Calu3 (cell line): Measurements from ENCODE around the gene NEURL1. TPM values are rescaled to one million over a fixed set of nuclear protein-coding genes. Genes with fewer than 3 reads are reported as not detected.
"Not testable (repeated sequence)": the region's sequence is repeated elsewhere in the genome, so short reads cannot be mapped to it uniquely, and the experiment has no call there.

Experiments
- BruUV-seq: library from RNA; stranded (reverse); fragments of 400-500 nt; replicated peaks from 2 replicates; lab custom pipeline; 2021; lab: Mats Ljungman, UMichigan
- CTCF ChIA-PET: fragments of 300-600 bp; sonication (Branson Sonifier 250); formaldehyde crosslinking; loops from one replicate; lab custom pipeline; 2022; ENCODE audit warnings: antibody characterized with exemption; lab: Charles Lee
- DNase-seq: peaks from one replicate; pipeline ENCODE4 v3.0.0; 2022
- H3K27ac Mint-ChIP-seq: one replicate; pipeline ENCODE4 v1.8.0; 2022; ENCODE audit warnings: mixed read lengths; ENCODE audit not compliant: unreplicated experiment
- H3K27me3 Mint-ChIP-seq: one replicate; pipeline ENCODE4 v1.8.0; 2022; ENCODE audit warnings: mixed read lengths; ENCODE audit not compliant: unreplicated experiment
- H3K36me3 Mint-ChIP-seq: one replicate; pipeline ENCODE4 v1.8.0; 2022; ENCODE audit warnings: mild to moderate bottlenecking, moderate library complexity, mixed read lengths; ENCODE audit not compliant: insufficient read depth, unreplicated experiment
- H3K4me1 Mint-ChIP-seq: one replicate; pipeline ENCODE4 v1.8.0; 2022; ENCODE audit warnings: mild to moderate bottlenecking, low read depth, mixed read lengths; ENCODE audit not compliant: unreplicated experiment
- H3K4me3 Mint-ChIP-seq: one replicate; pipeline ENCODE4 v1.8.0; 2022; ENCODE audit warnings: mild to moderate bottlenecking, low read depth, moderate library complexity, mixed read lengths; ENCODE audit not compliant: unreplicated experiment
- H3K9me3 Mint-ChIP-seq: one replicate; pipeline ENCODE4 v1.8.0; 2022; ENCODE audit warnings: low read depth, mixed read lengths; ENCODE audit not compliant: unreplicated experiment
- intact Hi-C: fragments of 100-400 bp; cut with micrococcal nuclease; formaldehyde crosslinking; loops from one replicate; pipeline ENCODE4 v1.10.0; 2022; ENCODE audit not compliant: unreplicated experiment
- total RNA-seq: library from RNA; stranded (reverse); gene quantifications from 2 replicates; pipeline ENCODE4 v1.2.3, GENCODE V29; 2022
- TF ChIP-seq, protein P1 (sequence below): fragments of 200-600 bp; IDR thresholded peaks from one replicate; pipeline ENCODE4 v1.8.0; 2022; ENCODE audit warnings: antibody characterized with exemption; ENCODE audit not compliant: unreplicated experiment

The NEURL1 gene
- total RNA-seq, 1 experiment from 2014 or later, result not detected

DNA sequence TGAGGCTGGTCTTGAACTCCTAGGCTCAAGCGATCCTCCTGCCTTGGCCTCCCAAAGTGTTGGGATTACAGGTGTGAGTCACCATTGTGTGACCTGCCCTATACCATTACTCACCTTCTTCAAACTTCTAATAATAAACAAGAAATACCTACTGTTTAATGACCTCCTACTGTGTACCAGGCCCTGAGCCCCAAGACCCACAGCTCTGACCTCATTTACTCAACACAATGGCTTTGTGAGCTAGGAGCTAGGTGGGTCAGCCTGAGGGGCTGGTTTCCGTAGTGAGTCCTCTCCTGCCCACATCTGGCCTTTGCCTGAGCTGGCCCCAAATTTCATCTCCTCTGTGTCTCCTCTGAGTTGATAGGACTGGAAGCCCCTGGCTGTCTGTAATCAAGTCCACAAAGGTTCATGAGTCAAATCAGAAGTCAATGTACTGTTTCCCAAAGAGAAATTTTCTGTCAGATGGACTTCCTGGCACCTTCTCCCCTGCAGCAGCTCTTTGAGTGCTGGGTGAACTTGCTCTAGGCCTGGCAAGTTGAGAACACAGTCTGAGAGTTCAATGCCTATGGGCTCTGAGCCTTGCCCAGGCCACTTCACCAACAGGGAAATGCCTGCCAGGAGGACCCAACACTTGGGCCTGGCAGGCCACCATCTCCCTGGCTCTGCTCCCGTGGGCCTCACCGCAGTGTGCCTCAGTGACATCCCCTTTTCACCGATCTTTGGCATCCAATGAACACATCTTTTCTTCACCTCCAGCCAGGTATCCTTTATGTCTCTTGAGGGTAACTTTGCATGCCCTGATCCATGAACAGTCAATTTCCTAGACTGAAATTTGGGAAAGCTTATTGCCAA lies 24.0 kb downstream of the NEURL1 start:
- TF ChIP-seq, protein P1, sequence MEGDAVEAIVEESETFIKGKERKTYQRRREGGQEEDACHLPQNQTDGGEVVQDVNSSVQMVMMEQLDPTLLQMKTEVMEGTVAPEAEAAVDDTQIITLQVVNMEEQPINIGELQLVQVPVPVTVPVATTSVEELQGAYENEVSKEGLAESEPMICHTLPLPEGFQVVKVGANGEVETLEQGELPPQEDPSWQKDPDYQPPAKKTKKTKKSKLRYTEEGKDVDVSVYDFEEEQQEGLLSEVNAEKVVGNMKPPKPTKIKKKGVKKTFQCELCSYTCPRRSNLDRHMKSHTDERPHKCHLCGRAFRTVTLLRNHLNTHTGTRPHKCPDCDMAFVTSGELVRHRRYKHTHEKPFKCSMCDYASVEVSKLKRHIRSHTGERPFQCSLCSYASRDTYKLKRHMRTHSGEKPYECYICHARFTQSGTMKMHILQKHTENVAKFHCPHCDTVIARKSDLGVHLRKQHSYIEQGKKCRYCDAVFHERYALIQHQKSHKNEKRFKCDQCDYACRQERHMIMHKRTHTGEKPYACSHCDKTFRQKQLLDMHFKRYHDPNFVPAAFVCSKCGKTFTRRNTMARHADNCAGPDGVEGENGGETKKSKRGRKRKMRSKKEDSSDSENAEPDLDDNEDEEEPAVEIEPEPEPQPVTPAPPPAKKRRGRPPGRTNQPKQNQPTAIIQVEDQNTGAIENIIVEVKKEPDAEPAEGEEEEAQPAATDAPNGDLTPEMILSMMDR, result no peak
- intact Hi-C loops, result no loop called here
- BruUV-seq, result no TSS peak
- Mint-ChIP-seq H3K9me3 (peaks cover 4% of the 10 kb centered on the region), H3K36me3 (no peaks in the 10 kb centered on the region), H3K27ac (no peak overlapping the region), H3K4me3 (no peak overlapping the region), H3K4me1 (peaks cover 61% of the 10 kb centered on the region), H3K27me3 (peaks cover 23% of the 10 kb centered on the region)
- no peak for DNase-seq
- CTCF ChIA-PET, result no interaction called here

DNA sequence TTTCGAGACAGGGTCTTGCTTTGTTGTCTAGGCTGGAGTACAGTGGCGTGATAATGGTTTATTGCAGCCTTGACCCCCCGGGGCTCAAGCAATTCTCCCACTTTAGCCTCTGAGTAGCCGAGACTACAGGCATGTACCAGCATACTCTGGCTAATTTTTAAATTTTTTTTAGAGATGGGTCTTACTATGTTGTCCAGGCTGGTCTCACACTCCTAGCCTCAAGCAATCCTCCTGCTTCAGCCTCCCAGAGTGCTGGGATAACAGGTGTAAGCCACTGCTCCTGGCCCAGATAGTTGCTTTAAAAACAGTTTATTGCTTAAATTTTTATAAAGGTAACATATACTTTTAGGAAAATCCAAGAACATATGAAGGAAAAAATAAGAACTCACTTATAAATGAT lies 26.3 kb downstream of the NEURL1 start:
- Mint-ChIP-seq H3K9me3 (peaks cover 4% of the 10 kb centered on the region), H3K27ac (no peak overlapping the region), H3K4me1 (peaks cover 50% of the 10 kb centered on the region), H3K4me3 (no peak overlapping the region), H3K27me3 (peaks cover 23% of the 10 kb centered on the region), H3K36me3 (no peaks in the 10 kb centered on the region)
- TF ChIP-seq, protein P1, result no peak
- DNase-seq, result no peak
- BruUV-seq, result no TSS peak
- CTCF ChIA-PET, result no interaction called here
- intact Hi-C loops, result no loop called here

DNA sequence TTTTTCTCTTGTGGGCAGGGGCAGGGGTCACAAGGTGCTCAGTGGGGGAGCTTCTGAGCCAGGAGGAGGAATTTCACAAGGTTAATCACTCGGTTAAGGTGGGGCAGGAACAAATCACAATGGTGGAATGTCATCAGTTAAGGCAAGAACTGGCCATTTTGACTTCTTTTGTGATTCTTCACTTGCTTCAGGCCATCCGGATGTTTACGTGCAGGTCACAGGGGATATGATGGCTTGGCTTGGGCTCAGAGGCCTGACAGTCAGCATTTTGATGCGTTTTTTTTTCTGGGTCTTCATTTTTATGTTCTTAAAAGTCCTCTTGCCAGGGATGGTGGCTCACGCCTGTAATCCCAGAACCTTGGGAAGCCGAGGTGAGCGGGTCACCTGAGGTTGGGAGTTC lies 28.5 kb downstream of the NEURL1 start:
- H3K36me3 Mint-ChIP-seq, BruUV-seq, intact Hi-C loops, H3K4me3 Mint-ChIP-seq, H3K9me3 Mint-ChIP-seq, DNase-seq, H3K27ac Mint-ChIP-seq: not testable (repeated sequence)
- peaks cover 23% of the 10 kb centered on the region for H3K27me3 Mint-ChIP-seq
- H3K4me1 Mint-ChIP-seq, result peaks cover 41% of the 10 kb centered on the region
- CTCF ChIA-PET, result interaction anchor here (0.7 kb wide), 1 partner anchor 12 kb away, joined by 3 read pairs; no protein-coding TSS in a partner anchor

DNA sequence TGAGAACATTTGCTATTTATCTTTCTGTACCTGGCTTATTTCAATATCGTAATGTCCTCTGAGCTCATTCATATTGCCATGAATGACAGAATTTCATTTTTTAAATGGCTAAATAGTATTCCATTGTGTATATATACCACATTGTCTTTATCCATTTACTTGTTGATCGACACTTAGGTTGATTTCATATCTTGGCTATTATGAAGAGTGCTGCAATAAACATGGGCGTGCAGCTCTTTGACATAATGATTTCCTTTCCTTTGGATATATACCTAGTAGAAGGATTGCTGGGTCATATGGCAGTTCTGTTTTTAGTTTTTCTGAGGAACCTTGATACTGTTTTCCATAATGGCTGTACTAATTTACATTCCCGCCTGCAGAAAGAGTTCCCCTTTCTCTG lies 30.2 kb downstream of the NEURL1 start:
- peaks cover 23% of the 10 kb centered on the region for H3K27me3 Mint-ChIP-seq
- TF ChIP-seq, protein P1, result no peak
- no peaks in the 10 kb centered on the region for H3K36me3 Mint-ChIP-seq
- no TSS peak for BruUV-seq
- H3K4me3 Mint-ChIP-seq, result no peak overlapping the region
- CTCF ChIA-PET, result interaction anchor here (0.7 kb wide), 1 partner anchor 849 kb away, joined by 3 read pairs; no protein-coding TSS in a partner anchor
- H3K27ac Mint-ChIP-seq, result no peak overlapping the region
- H3K9me3 Mint-ChIP-seq, result peaks cover 4% of the 10 kb centered on the region
- no peak for DNase-seq
- intact Hi-C loops, result no loop called here
- H3K4me1 Mint-ChIP-seq, result peaks cover 29% of the 10 kb centered on the region

DNA sequence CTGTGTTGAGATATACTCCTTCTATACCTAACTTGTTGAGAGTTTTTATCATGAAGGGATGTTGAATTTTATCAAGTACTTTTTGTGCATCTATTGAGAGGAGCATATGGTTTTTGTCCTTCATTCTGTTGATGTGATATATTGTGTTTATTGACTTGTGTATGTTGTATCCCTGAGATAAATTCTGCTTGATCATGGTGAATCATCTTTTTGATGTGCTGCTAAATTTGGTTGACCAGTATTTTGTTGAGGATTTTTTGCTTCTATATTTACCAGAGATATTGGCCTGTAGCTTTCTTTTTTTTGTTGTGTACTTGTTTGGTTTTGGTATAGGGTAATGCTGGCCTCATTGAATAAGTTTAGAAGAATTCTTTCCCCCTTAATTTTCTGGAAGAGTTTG lies 32.4 kb downstream of the NEURL1 start:
- Mint-ChIP-seq H3K9me3 (peaks cover 4% of the 10 kb centered on the region), H3K36me3 (no peaks in the 10 kb centered on the region), H3K4me3 (no peak overlapping the region), H3K4me1 (peaks cover 18% of the 10 kb centered on the region), H3K27me3 (peaks cover 13% of the 10 kb centered on the region), H3K27ac (peak overlapping the region; percentile 30)
- intact Hi-C loops, result no loop called here
- TF ChIP-seq, protein P1, result no peak
- CTCF ChIA-PET, result no interaction called here
- DNase-seq, result no peak
- BruUV-seq, result no TSS peak

DNA sequence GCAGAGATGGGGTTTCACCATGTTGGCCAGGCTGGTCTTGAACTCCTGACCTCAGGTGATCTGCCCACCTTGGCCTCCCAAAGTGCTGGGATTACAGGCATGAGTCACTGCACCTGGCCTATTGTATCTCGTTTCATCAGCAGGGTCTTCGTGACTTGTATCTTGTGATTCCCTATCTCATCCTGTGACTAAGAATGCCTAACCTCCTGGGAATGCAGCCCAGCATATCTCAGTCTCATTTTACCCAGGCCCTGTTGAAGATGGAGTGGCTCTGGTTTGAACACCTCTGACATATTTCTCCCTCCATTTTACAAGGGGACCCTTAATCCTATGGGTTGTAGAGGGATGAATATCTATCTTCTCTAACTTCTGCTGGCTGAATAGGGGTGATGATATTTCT lies 34.0 kb downstream of the NEURL1 start:
- intact Hi-C loops, CTCF ChIA-PET, H3K4me3 Mint-ChIP-seq, BruUV-seq, H3K4me1 Mint-ChIP-seq, H3K36me3 Mint-ChIP-seq, H3K9me3 Mint-ChIP-seq, DNase-seq, H3K27me3 Mint-ChIP-seq: not testable (repeated sequence)
- H3K27ac Mint-ChIP-seq, result peak overlapping the region; percentile 54
